GM06990 (cell line): ENCODE data around the gene GLRA1.

Source experiments
- DNase-seq: peaks from one replicate; pipeline ENCODE4 v3.0.0-alpha.2; 2011; ENCODE audit not compliant: insufficient read length; ENCODE audit errors: extremely low read depth
- H3K27me3 ChIP-seq: replicated peaks from 2 replicates; pipeline ENCODE4 v1.6.0; 2011; ENCODE audit warnings: low read length; ENCODE audit not compliant: control insufficient read depth, insufficient read depth
- H3K36me3 ChIP-seq: 2 replicates; pipeline ENCODE4 v1.5.1; 2011; ENCODE audit warnings: low read length; ENCODE audit not compliant: control insufficient read depth, insufficient read depth
- H3K4me3 ChIP-seq: replicated peaks from 2 replicates; pipeline ENCODE4 v1.5.1; 2011; ENCODE audit warnings: low read depth, mild to moderate bottlenecking, control low read depth, low read length
- CTCF ChIP-seq: IDR thresholded peaks from 2 replicates; pipeline ENCODE4 v1.5.1; 2011; ENCODE audit warnings: low read length, control low read depth, mild to moderate bottlenecking, inconsistent platforms; ENCODE audit not compliant: insufficient read depth, poor library complexity, severe bottlenecking

Gene GLRA1

GRCh38 chr5:151810897-151811296 lies 113.8 kb downstream of the GLRA1 start:
- no peak for TF ChIP-seq CTCF
- peaks cover 16% of the 10 kb centered on the region for H3K36me3 ChIP-seq
- no peak overlapping the region for H3K4me3 ChIP-seq
- DNase-seq, result no peak
- H3K27me3 ChIP-seq, result no peaks in the 10 kb centered on the region

- TF ChIP-seq CTCF, result no peak
- DNase-seq, result no peak
- Histone ChIP-seq H3K36me3 (peaks cover 16% of the 10 kb centered on the region), H3K27me3 (no peaks in the 10 kb centered on the region), H3K4me3 (no peak overlapping the region)
Measured at GRCh38 chr5:151810449-151810848, 114.2 kb downstream of the GLRA1 start.

- DNase-seq, result no peak
- Histone ChIP-seq H3K36me3 (peaks cover 12% of the 10 kb centered on the region), H3K4me3 (no peak overlapping the region), H3K27me3 (no peaks in the 10 kb centered on the region)
- TF ChIP-seq CTCF, result no peak
Measured at GRCh38 chr5:151808451-151809169, 116.0 kb downstream of the GLRA1 start.

- DNase-seq, result no peak
- no peak for TF ChIP-seq CTCF
- Histone ChIP-seq H3K4me3 (no peak overlapping the region), H3K27me3 (no peaks in the 10 kb centered on the region), H3K36me3 (peaks cover 12% of the 10 kb centered on the region)
Measured at GRCh38 chr5:151805414-151806223, 119.0 kb downstream of the GLRA1 start.

GRCh38 chr5:151800532-151800931 lies 124.1 kb downstream of the GLRA1 start:
- no peak for TF ChIP-seq CTCF
- H3K4me3 ChIP-seq, result no peak overlapping the region
- no peak for DNase-seq
- peaks cover 16% of the 10 kb centered on the region for H3K36me3 ChIP-seq
- no peaks in the 10 kb centered on the region for H3K27me3 ChIP-seq
